Lower leg skin (tissue), 4 donors: ENCODE measurements around the gene CIAO2B. TPM values are rescaled to one million over a fixed set of nuclear protein-coding genes. Genes with fewer than 3 reads are reported as not detected.

Source experiments
- DNase-seq, 2 donors: peaks; one replicate each; pipeline ENCODE4 v3.0.0-alpha.2; 2019; ENCODE audit warnings: low spot score in 2 of 2
- H3K4me3 ChIP-seq: fragments of 200-600 bp; sonication (generic); 2 replicates; pipeline ENCODE4 v1.5.1; 2017; ENCODE audit warnings: mild to moderate bottlenecking, low read depth; ENCODE audit not compliant: poor library complexity, severe bottlenecking
- CTCF ChIP-seq, 3 donors: fragments of 450-650 bp; IDR thresholded peaks; one replicate each; pipeline ENCODE4 v1.5.1; 2016; ENCODE audit warnings: antibody characterized with exemption in 3 of 3, mild to moderate bottlenecking in 3 of 3, moderate library complexity in 2 of 3
- POLR2A ChIP-seq, 2 donors: fragments of 450-650 bp; IDR thresholded peaks; one replicate each; pipeline ENCODE4 v1.6.1; 2016 to 2017; ENCODE audit warnings: antibody characterized with exemption in 2 of 2, mild to moderate bottlenecking in 1 of 2, moderate library complexity in 1 of 2
- WGBS, 2 donors: methylation state at CpG; one replicate each; pipeline ENCODE4 v1.1.5; 2018; 5-methylcytosine and 5-hydroxymethylcytosine counted together
- intact Hi-C: fragments of 100-400 bp; cut with DNase I; formaldehyde crosslinking; loops from one replicate; pipeline ENCODE4 v1.15.0; 2023; ENCODE audit warnings: low total_unique reads
- total RNA-seq, 4 donors: library from RNA; depleted of rRNA; stranded (reverse); fragments of >200 nt; gene quantifications; one replicate each; pipeline ENCODE4 v1.1.0, GENCODE V29; 2016

Gene CIAO2B
- total RNA-seq, 4 donors from 2014 or later: 39.3 to 60.3 (median 55.4) TPM

GRCh38 chr16:66894948-66895688 lies 39.1 kb downstream of the CIAO2B start:
- H3K4me3 ChIP-seq: no peak overlapping the region
- TF ChIP-seq CTCF (IDR thresholded peaks at IDR 0.05): peak in 1 of 3 donors; percentile 37
- TF ChIP-seq POLR2A (IDR thresholded peaks at IDR 0.05): no peak
- peak in 1 of 2 donors; percentile 54 for DNase-seq
- intact Hi-C loops: loop anchor here (10.0 kb wide), 1 partner anchor 80 kb away; no protein-coding TSS in a partner anchor
- 42 to 46% methylated on average over 11 of the region's 11 CpGs for WGBS, 2 donors

GRCh38 chr16:66894055-66894454 lies 40.1 kb downstream of the CIAO2B start:
- 74 to 89% methylated on average over 2 of the region's 2 CpGs for WGBS, 2 donors
- intact Hi-C loops: loop anchor here (10.0 kb wide), 1 partner anchor 81 kb away; no protein-coding TSS in a partner anchor
- TF ChIP-seq CTCF (IDR thresholded peaks at IDR 0.05): no peak
- TF ChIP-seq POLR2A (IDR thresholded peaks at IDR 0.05): no peak
- DNase-seq: no peak
- H3K4me3 ChIP-seq: no peak overlapping the region

- no peak overlapping the region for H3K4me3 ChIP-seq
- TF ChIP-seq POLR2A (IDR thresholded peaks at IDR 0.05): no peak
- no peak for DNase-seq
- intact Hi-C loops: loop anchor here (10.0 kb wide), 1 partner anchor 83 kb away; no protein-coding TSS in a partner anchor
- 86 to 96% methylated on average over 6 of the region's 6 CpGs for WGBS, 2 donors
Observed at GRCh38 chr16:66891797-66892196, 42.4 kb downstream of the CIAO2B start.

GRCh38 chr16:66891360-66891759 lies 42.8 kb downstream of the CIAO2B start:
- WGBS, 2 donors: 77 to 84% methylated on average over 4 of the region's 4 CpGs
- TF ChIP-seq POLR2A (IDR thresholded peaks at IDR 0.05) (no peak), CTCF (IDR thresholded peaks at IDR 0.05) (no peak)
- intact Hi-C loops: loop anchor here (10.0 kb wide), 1 partner anchor 83 kb away; no protein-coding TSS in a partner anchor
- H3K4me3 ChIP-seq: no peak overlapping the region
- no peak for DNase-seq

GRCh38 chr16:66890799-66891198 lies 43.4 kb downstream of the CIAO2B start:
- WGBS, 2 donors: 79 to 84% methylated on average over 2 of the region's 2 CpGs
- H3K4me3 ChIP-seq: no peak overlapping the region
- intact Hi-C loops: loop anchor here (10.0 kb wide), 1 partner anchor 84 kb away; no protein-coding TSS in a partner anchor
- no peak for DNase-seq
- TF ChIP-seq POLR2A (IDR thresholded peaks at IDR 0.05) (no peak), CTCF (IDR thresholded peaks at IDR 0.05) (no peak)

GRCh38 chr16:66889622-66890021 lies 44.6 kb downstream of the CIAO2B start:
- intact Hi-C loops: loop anchor here (10.0 kb wide), 1 partner anchor 85 kb away; no protein-coding TSS in a partner anchor
- H3K4me3 ChIP-seq: no peak overlapping the region
- DNase-seq: no peak
- 49 to 59% methylated on average over 4 of the region's 4 CpGs for WGBS, 2 donors
- no peak for TF ChIP-seq POLR2A (IDR thresholded peaks at IDR 0.05)
- no peak for TF ChIP-seq CTCF (IDR thresholded peaks at IDR 0.05)
